Measurements from ENCODE around the gene HOXA10.

The HOXA10 gene

GRCh38 chr7:27189997-27190748 is 16.1 kb upstream of the HOXA10 start:
- DNase-seq = no peak

- no peak for DNase-seq
Measured at GRCh38 chr7:27189295-27189996, 15.3 kb upstream of the HOXA10 start.

GRCh38 chr7:27188386-27189294 is 14.5 kb upstream of the HOXA10 start:
- no peak for DNase-seq

- no peak for DNase-seq
Measured at GRCh38 chr7:27187475-27188385, 13.6 kb upstream of the HOXA10 start.

- no peak for DNase-seq
Measured at GRCh38 chr7:27186668-27187474, 12.8 kb upstream of the HOXA10 start.

- no peak for DNase-seq
Measured at GRCh38 chr7:27185854-27186667, 11.9 kb upstream of the HOXA10 start.

- no peak for DNase-seq
Measured at GRCh38 chr7:27185013-27185853, 11.1 kb upstream of the HOXA10 start, which contains the start of gene HOXA11. HOXA11 (minus strand) TSS chr7:27185232; CDS start chr7:27185144, 88 bp downstream.

GRCh38 chr7:27184337-27185012 is 10.4 kb upstream of the HOXA10 start:
- DNase-seq = no peak

GRCh38 chr7:27183682-27184336 is 9.7 kb upstream of the HOXA10 start:
- DNase-seq = no peak

- no peak for DNase-seq
Measured at GRCh38 chr7:27182861-27183681, 9.0 kb upstream of the HOXA10 start.

GRCh38 chr7:27182285-27182841 is 8.2 kb upstream of the HOXA10 start:
- no peak for DNase-seq

- no peak for DNase-seq
Measured at GRCh38 chr7:27181795-27182275, 7.7 kb upstream of the HOXA10 start.

GRCh38 chr7:27180431-27181420 is 6.6 kb upstream of the HOXA10 start:
- DNase-seq = no peak

GRCh38 chr7:27179503-27180430 is 5.6 kb upstream of the HOXA10 start:
- DNase-seq = peak in 4 of 14 donors; percentile 2 to 46 (median 14)

Measured in C1 segment of cervical spinal cord (tissue), 14 donors.